Endothelial cell (in vitro differentiated cells): Measurements from ENCODE around the gene CXCR5. TPM values are rescaled to one million over a fixed set of nuclear protein-coding genes. Genes with fewer than 3 reads are reported as not detected.

Source experiments
- DNase-seq: peaks from one replicate; pipeline ENCODE4 v3.0.0; 2021; ENCODE audit warnings: low spot score
- H3K27ac Mint-ChIP-seq: one replicate; pipeline ENCODE4 v1.8.0; 2021; ENCODE audit warnings: mixed read lengths, inconsistent platforms; ENCODE audit not compliant: unreplicated experiment
- H3K27me3 Mint-ChIP-seq: one replicate; pipeline ENCODE4 v1.8.0; 2021; ENCODE audit warnings: mild to moderate bottlenecking, moderate library complexity, mixed read lengths, inconsistent platforms; ENCODE audit not compliant: unreplicated experiment
- H3K36me3 Mint-ChIP-seq: one replicate; pipeline ENCODE4 v1.8.0; 2021; ENCODE audit warnings: mild to moderate bottlenecking, low read depth, mixed read lengths, inconsistent platforms; ENCODE audit not compliant: unreplicated experiment
- H3K4me1 Mint-ChIP-seq: one replicate; pipeline ENCODE4 v1.8.0; 2021; ENCODE audit warnings: mild to moderate bottlenecking, mixed read lengths, inconsistent platforms; ENCODE audit not compliant: unreplicated experiment
- H3K4me3 Mint-ChIP-seq: one replicate; pipeline ENCODE4 v1.8.0; 2021; ENCODE audit warnings: mild to moderate bottlenecking, mixed read lengths, inconsistent platforms; ENCODE audit not compliant: unreplicated experiment
- H3K9me3 Mint-ChIP-seq: one replicate; pipeline ENCODE4 v1.8.0; 2021; ENCODE audit warnings: mixed read lengths, inconsistent platforms; ENCODE audit not compliant: unreplicated experiment
- microRNA-seq: library from miRNA; unstranded; fragments of <30 nt; microRNA quantifications from one replicate; pipeline ENCODE4, GENCODE V29; 2020; ENCODE audit not compliant: unreplicated experiment
- total RNA-seq: library from RNA; stranded (reverse); fragmentation: NEBNext Ultra II Directional; extraction: Animal tissue kit (Norgen Biotek cat#: 25700); gene quantifications from one replicate; pipeline ENCODE4 v1.2.1, GENCODE V29; 2021; ENCODE audit not compliant: unreplicated experiment
- TF ChIP-seq, protein P1 (sequence below): fragments of 200-600 bp; sonication (generic); IDR thresholded peaks from one replicate; pipeline ENCODE4 v1.5.0; 2021; ENCODE audit warnings: antibody characterized with exemption; ENCODE audit not compliant: unreplicated experiment

The CXCR5 gene
- total RNA-seq, 1 donor from 2014 or later, result not detected

DNA sequence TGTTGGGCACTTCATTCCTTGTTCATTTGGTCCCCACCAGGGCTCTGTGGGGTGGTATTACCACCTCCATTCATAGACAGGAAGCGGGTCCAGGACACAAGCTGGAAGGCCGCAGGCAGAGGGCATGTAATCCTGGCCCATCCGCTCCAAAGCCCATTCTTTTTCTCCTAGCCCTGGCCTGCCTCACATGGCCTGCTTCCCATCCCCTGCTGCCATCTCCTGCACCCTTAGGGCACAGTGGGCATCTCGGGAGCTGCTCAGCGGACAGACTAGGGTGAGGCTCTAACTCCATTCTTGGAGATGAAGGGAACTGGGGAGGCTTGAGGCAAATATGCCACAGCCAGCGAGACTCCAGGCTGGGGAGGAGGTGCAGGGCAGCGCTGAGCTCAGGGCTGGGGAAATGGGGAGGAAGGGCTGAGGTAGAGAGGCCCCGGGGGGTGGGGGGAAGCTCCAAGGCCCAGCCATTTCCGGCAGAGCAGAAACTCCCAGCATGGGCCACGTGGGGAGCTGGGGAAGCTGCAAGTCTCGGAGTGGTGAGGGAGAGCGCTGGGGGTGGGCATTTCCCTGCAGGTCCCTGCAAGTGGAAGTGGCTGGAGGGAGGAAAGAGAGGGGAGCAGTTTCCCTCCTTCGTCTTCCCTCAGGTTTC lies 56.4 kb downstream of the CXCR5 start:
- Mint-ChIP-seq H3K27ac (no peak overlapping the region), H3K27me3 (peaks cover 11% of the 10 kb centered on the region), H3K4me1 (peaks cover 26% of the 10 kb centered on the region), H3K4me3 (no peak overlapping the region), H3K9me3 (no peaks in the 10 kb centered on the region), H3K36me3 (no peaks in the 10 kb centered on the region)
- TF ChIP-seq, protein P1, sequence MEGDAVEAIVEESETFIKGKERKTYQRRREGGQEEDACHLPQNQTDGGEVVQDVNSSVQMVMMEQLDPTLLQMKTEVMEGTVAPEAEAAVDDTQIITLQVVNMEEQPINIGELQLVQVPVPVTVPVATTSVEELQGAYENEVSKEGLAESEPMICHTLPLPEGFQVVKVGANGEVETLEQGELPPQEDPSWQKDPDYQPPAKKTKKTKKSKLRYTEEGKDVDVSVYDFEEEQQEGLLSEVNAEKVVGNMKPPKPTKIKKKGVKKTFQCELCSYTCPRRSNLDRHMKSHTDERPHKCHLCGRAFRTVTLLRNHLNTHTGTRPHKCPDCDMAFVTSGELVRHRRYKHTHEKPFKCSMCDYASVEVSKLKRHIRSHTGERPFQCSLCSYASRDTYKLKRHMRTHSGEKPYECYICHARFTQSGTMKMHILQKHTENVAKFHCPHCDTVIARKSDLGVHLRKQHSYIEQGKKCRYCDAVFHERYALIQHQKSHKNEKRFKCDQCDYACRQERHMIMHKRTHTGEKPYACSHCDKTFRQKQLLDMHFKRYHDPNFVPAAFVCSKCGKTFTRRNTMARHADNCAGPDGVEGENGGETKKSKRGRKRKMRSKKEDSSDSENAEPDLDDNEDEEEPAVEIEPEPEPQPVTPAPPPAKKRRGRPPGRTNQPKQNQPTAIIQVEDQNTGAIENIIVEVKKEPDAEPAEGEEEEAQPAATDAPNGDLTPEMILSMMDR, result no peak
- peak; percentile 62 for DNase-seq

DNA sequence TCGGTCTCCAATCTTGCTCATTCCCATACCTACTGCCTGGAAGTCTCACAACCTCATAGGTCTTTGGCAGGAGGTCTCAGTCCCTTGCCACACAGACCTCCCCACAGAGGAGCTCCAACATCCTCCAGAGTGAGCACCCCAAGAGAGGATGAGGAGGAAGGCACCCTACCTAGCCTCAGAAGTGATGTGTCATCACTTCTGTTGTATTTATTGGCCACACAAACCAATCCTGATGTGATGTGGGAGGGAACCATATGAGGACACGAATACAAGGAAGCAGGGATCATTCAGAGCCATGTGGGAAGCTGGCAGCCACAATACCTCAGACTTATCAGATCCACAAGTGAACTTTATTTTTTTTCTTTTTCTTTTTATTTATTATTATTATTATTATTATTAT lies 63.4 kb downstream of the CXCR5 start:
- no peak overlapping the region for H3K27ac Mint-ChIP-seq
- TF ChIP-seq, protein P1, result no peak
- no peak for DNase-seq
- H3K9me3 Mint-ChIP-seq, result no peaks in the 10 kb centered on the region
- no peaks in the 10 kb centered on the region for H3K36me3 Mint-ChIP-seq
- no peaks in the 10 kb centered on the region for H3K4me1 Mint-ChIP-seq
- H3K27me3 Mint-ChIP-seq, result no peaks in the 10 kb centered on the region
- no peak overlapping the region for H3K4me3 Mint-ChIP-seq

Small RNA genes within 50 kb of the gene (microRNA-seq; reads per million reads assigned to microRNA genes)
- gene MIR4492, result not detected

Other genes starting within 250 kb of the CXCR5 start
- gene TREH, start 204.2 kb upstream of the CXCR5 start, total RNA-seq, result not detected
- 165 TPM for gene DDX6, start 92.7 kb upstream of the CXCR5 start, total RNA-seq
- 16.5 TPM for gene BCL9L, start 42.0 kb downstream of the CXCR5 start, total RNA-seq
- not detected for gene UPK2, start 72.4 kb downstream of the CXCR5 start, total RNA-seq
- gene FOXR1, start 87.9 kb downstream of the CXCR5 start, total RNA-seq, result not detected
- gene CENATAC, start 114.2 kb downstream of the CXCR5 start, total RNA-seq, result 34.7 TPM
- 1,293 TPM for gene RPS25, start 134.5 kb downstream of the CXCR5 start, total RNA-seq
- gene TRAPPC4, start 134.9 kb downstream of the CXCR5 start, total RNA-seq, result 60.4 TPM
- 21.9 TPM for gene SLC37A4, start 147.0 kb downstream of the CXCR5 start, total RNA-seq
- gene HYOU1, start 173.3 kb downstream of the CXCR5 start, total RNA-seq, result 243 TPM
- gene VPS11, start 183.9 kb downstream of the CXCR5 start, total RNA-seq, result 32.7 TPM
- 13.6 TPM for gene HMBS, start 201.0 kb downstream of the CXCR5 start, total RNA-seq
- 53.2 TPM for gene DPAGT1, start 218.0 kb downstream of the CXCR5 start, total RNA-seq
- gene C2CD2L, start 223.5 kb downstream of the CXCR5 start, total RNA-seq, result 11.7 TPM
- gene HINFP, start 237.7 kb downstream of the CXCR5 start, total RNA-seq, result 33.6 TPM